GM04504 (cell line): ENCODE data around the gene MCU.
A peak's percentile ranks its signal among the peaks of the same experiment; 100 is the strongest.
"Not testable (repeated sequence)": the region's sequence is repeated elsewhere in the genome, so short reads cannot be mapped to it uniquely, and the experiment has no call there.

Experiments used
- DNase-seq: peaks from one replicate; pipeline ENCODE4 v3.0.0-alpha.2; 2012; ENCODE audit warnings: low read depth

The MCU gene

GRCh38 chr10:72762042-72762441 lies 70.1 kb downstream of the MCU start:
- DNase-seq, result no peak

- DNase-seq, result no peak
These were observed 71.3 kb downstream of the MCU start for GRCh38 chr10:72763201-72763600.

- DNase-seq, result peak; percentile 79
These were observed 72.2 kb downstream of the MCU start for GRCh38 chr10:72764151-72764550.

- peak; percentile 30 for DNase-seq
These were observed 73.3 kb downstream of the MCU start for GRCh38 chr10:72765051-72765745.

GRCh38 chr10:72771195-72771594 lies 79.3 kb downstream of the MCU start:
- not testable (repeated sequence) for DNase-seq

- DNase-seq, result no peak
These were observed 80.1 kb downstream of the MCU start for GRCh38 chr10:72772031-72772430.

GRCh38 chr10:72779874-72780273 lies 87.9 kb downstream of the MCU start:
- no peak for DNase-seq

GRCh38 chr10:72782649-72783330 lies 90.8 kb downstream of the MCU start:
- no peak for DNase-seq

GRCh38 chr10:72783410-72783833 lies 91.5 kb downstream of the MCU start:
- DNase-seq, result no peak

GRCh38 chr10:72784551-72785351 lies 92.8 kb downstream of the MCU start:
- peak; percentile 78 for DNase-seq

- no peak for DNase-seq
These were observed 93.5 kb downstream of the MCU start for GRCh38 chr10:72785409-72785808.

- no peak for DNase-seq
These were observed 98.5 kb downstream of the MCU start for GRCh38 chr10:72790216-72790990.

- DNase-seq, result no peak
These were observed 100.3 kb downstream of the MCU start for GRCh38 chr10:72792288-72792687.

GRCh38 chr10:72793752-72794151 lies 101.8 kb downstream of the MCU start:
- DNase-seq, result no peak

- DNase-seq, result no peak
These were observed 102.3 kb downstream of the MCU start for GRCh38 chr10:72794260-72794659.

GRCh38 chr10:72796042-72796441 lies 104.1 kb downstream of the MCU start:
- DNase-seq, result no peak

GRCh38 chr10:72796538-72796937 lies 104.6 kb downstream of the MCU start:
- DNase-seq, result no peak

- DNase-seq, result no peak
These were observed 108.2 kb downstream of the MCU start for GRCh38 chr10:72800000-72800740.

GRCh38 chr10:72800741-72801092 lies 108.8 kb downstream of the MCU start:
- no peak for DNase-seq

GRCh38 chr10:72801263-72801868 lies 109.4 kb downstream of the MCU start:
- no peak for DNase-seq

- DNase-seq, result no peak
These were observed 110.4 kb downstream of the MCU start for GRCh38 chr10:72802332-72802731.
